SKM-1 treated with dmso at 0.1 percent for 144 hours (cell line): ENCODE measurements around the gene LIN28B.
"Not testable (repeated sequence)": the region's sequence is repeated elsewhere in the genome, so short reads cannot be mapped to it uniquely, and the experiment has no call there.

Experiments
- DNase-seq: peaks from one replicate; lab custom pipeline; 2025; ENCODE audit not compliant: unreplicated experiment; lab: John Stamatoyannopoulos, UW

The LIN28B gene

GRCh38 chr6:104955927-104956730 is 778 bp upstream of the LIN28B start:
- DNase-seq, result no peak

DNA sequence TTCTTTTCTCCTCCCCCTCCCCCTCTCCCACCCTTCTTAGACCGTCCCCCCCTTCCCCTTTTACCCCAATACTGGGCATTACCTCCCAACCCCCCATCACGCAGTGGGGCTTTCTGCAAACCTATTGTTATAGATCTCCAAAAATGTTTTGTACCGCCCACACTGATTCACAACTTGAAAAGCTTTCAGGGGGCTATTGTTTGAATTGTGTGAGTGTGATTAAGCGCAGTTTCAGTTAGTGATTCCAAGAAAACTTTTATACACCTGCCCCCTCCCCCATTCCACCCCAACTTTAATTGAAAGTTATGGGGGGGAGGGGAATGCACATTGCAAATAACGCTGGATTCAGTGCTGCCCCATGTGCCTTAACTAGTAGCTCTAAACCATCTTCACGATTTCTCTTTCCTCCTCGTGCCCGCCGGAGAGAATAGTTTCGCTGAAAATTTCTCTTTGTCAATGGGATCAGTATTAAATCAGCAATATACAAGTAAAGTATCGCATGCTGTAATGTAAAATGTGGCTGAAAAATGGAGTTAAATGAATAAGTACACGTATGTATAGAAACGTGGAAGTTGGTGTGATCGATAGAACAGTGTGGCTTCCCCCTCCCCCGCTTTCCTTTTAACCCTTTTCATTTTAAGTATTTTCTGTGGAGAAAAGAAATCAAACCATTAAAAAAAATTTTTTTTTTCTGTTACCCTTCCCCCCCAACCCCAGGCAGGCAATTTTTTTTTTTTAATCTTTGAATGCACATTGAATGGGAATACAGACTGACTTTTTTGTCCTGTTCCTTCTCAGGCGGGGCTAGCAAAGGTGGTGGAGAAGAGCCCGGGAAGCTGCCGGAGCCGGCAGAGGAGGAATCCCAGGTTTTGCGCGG is 632 bp downstream of the LIN28B start:
- DNase-seq, result peak; percentile 60

GRCh38 chr6:104958178-104959025 is 1.5 kb downstream of the LIN28B start:
- peak; percentile 75 for DNase-seq

GRCh38 chr6:104959026-104959858 is 2.3 kb downstream of the LIN28B start:
- DNase-seq, result no peak

- DNase-seq, result no peak
Observed at GRCh38 chr6:104969108-104969507, 12.2 kb downstream of the LIN28B start.

DNA sequence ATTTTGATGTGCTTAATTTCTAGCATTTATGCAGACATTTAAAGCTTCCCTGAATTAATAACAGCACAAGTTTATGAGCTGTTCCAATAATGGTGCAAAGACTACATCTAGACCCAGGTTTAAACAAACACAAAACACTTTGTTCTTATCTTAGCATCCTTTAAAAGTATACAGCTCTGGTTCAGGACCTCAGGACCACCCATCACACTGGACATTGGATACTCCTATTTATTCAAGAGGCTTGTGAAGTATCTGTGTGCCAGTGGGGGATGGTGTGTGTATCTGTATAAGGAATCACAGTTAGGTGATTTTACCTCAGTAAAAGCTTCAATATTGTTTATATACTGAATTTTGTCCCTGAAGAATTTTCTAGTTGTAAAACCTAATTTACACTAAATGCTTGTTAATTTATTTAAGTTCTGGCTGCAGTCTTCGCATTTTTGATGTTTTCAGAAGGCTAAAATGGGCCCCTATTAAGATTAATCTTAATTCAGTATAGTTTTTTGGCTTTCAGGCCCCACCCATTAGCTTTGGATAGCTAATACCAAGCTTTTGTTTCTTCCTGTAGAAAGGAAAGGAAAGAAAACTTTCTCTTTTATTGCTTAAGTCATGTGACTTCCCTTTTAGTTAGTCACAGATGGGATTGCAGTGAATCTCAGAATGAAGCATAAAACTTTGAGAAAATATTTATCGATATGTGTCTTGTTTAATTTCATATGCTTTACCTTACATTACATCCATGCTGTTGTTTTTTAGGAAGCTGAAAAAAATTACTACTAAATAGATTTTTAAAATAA is 13.1 kb downstream of the LIN28B start:
- DNase-seq, result no peak

GRCh38 chr6:104973404-104973803 is 16.5 kb downstream of the LIN28B start:
- DNase-seq, result no peak

DNA sequence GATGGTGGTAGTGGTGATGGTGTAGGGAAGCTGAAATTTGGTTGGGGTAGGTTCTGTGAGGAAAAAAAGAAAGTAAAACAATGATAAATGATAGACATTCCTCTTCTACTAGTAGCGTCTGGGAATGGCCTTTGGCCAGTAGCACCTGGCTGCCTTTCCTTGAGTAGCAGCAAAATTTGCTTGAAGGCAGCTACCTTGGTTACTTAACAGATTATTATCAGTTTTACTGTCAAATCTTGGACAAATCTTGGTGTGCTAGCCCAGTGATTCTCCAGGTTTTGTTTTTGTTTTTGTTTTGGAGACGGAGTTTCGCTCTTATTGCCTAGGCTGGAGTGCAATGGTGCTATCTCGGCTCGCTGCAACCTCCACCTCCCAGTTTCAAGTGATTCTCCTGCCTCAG is 26.4 kb downstream of the LIN28B start:
- no peak for DNase-seq

GRCh38 chr6:104983776-104984175 is 26.9 kb downstream of the LIN28B start:
- DNase-seq, result no peak

DNA sequence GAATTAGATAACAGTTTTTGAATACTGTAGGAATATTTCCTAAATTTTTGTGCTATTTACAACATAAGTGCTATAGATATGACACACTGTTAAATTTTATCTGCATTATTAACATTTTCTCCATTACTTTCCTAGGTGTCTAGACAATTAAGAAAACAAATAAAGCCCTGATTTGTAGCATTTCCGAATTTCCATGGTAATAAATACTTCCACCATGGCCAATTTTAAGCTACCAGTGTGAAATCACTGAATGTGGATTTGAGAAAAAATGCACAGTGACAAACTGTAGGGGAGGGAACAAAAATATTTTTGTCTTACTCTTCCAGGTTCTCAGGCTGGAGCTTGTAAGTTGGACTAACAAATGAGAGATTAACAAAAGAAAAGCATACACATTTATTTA is 27.9 kb downstream of the LIN28B start:
- no peak for DNase-seq

- DNase-seq, result not testable (repeated sequence)
Observed at GRCh38 chr6:104985875-104986274, 29.0 kb downstream of the LIN28B start.

DNA sequence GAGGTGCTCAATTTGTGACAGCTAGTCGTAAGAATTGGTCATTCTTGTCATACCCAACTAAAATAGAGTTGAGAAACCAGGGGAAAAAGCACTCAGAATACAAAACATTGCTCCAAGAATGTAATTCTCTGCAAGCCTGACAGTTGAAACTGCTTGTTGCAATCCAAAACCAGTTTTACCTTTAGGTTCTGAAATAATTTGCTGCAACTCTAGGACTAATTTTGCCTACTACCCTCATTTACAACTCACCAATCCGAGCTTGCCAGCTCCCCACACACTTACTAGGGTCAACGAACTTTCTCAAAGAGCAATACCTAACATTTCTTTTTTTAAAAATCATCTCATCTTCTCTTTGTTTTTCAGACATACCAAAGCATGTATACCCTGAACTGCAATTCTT is 29.7 kb downstream of the LIN28B start:
- DNase-seq, result no peak

DNA sequence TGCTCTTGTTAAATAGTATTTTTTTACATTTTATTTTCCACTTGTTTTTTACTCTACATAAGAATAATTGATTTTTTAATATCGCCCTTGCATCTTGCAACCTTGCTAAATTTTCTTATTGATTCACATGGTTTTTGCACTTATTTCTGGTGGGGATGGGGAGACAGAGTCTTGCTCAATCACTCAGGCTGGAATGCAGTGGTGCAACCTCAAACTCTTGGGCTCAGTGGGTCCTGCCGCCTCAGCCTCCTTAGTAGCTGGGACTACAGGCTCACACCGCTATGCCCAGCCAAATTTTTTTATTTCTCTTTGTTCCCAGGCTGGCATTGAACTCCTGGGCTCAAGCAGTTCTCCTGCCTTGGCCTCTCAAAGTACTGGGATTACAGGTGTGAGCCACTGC is 30.3 kb downstream of the LIN28B start:
- no peak for DNase-seq

GRCh38 chr6:104990085-104990484 is 33.2 kb downstream of the LIN28B start:
- DNase-seq, result no peak

DNA sequence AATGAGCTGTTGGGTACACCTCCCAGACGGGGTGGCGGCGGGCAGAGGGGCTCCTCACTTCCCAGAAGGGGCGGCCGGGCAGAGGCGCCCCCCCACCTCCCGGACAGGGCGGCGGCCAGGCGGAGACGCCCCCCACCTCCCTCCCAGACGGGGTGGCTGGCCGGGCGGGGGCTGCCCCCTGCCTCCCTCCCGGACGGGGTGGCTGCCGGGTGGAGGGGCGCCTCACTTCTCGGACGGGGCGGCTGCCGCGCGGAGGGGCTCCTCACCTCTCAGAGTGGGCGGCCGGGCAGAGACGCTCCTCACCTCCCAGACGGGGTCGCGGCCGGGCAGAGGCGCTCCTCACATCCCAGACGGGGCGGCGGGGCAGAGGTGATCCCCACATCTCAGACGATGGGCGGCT is 34.2 kb downstream of the LIN28B start:
- not testable (repeated sequence) for DNase-seq

- not testable (repeated sequence) for DNase-seq
Observed at GRCh38 chr6:104993576-104993975, 36.7 kb downstream of the LIN28B start.

GRCh38 chr6:104995989-104996617 is 39.2 kb downstream of the LIN28B start:
- no peak for DNase-seq

- no peak for DNase-seq
Observed at GRCh38 chr6:105001063-105001462, 44.2 kb downstream of the LIN28B start.

GRCh38 chr6:105001906-105002305 is 45.0 kb downstream of the LIN28B start:
- no peak for DNase-seq
